Omental fat pad (tissue), 4 donors: ENCODE results near the gene JMJD1C. TPM values are rescaled to one million over a fixed set of nuclear protein-coding genes. Genes with fewer than 3 reads are reported as not detected.
A peak's percentile ranks its signal among the peaks of the same experiment; 100 is the strongest.

Source experiments
- ATAC-seq: fragments of 150-250 bp; one replicate; pipeline ENCODE4 v1.9.1; 2016; ENCODE audit warnings: mild to moderate bottlenecking, moderate library complexity; ENCODE audit not compliant: low FRiP score
- DNase-seq: peaks from one replicate; pipeline ENCODE4 v3.0.0-alpha.2; 2019; ENCODE audit warnings: low spot score
- CTCF ChIP-seq, 3 donors: fragments of 450-650 bp; IDR thresholded peaks; one replicate each; pipeline ENCODE4 v1.5.1; 2016 to 2017; ENCODE audit warnings: antibody characterized with exemption in 3 of 3, mild to moderate bottlenecking in 3 of 3, moderate library complexity in 2 of 3
- total RNA-seq, 4 donors: library from RNA; depleted of rRNA; stranded (reverse); fragments of >200 nt; gene quantifications; one replicate each; pipeline ENCODE4 v1.1.0, GENCODE V29; 2016

The JMJD1C gene
- total RNA-seq, 4 donors from 2014 or later, result 99.8 to 179 (median 149) TPM

- TF ChIP-seq CTCF (IDR thresholded peaks at IDR 0.05), result no peak
These were observed 238.4 kb downstream of the JMJD1C start for GRCh38 chr10:63227207-63227895.

GRCh38 chr10:63224241-63224640, 241.5 kb downstream of the JMJD1C start:
- no peak for DNase-seq
- no peak for TF ChIP-seq CTCF (IDR thresholded peaks at IDR 0.05)
- ATAC-seq, result no peak

More at GRCh38 chr10:63227207-63227895, 238.4 kb downstream of the JMJD1C start:
- no peak for ATAC-seq
- no peak for DNase-seq

GRCh38 chr10:63221950-63222349, 243.8 kb downstream of the JMJD1C start:
- DNase-seq (no peak), ATAC-seq (no peak)
- TF ChIP-seq CTCF (IDR thresholded peaks at IDR 0.05), result no peak

DNA sequence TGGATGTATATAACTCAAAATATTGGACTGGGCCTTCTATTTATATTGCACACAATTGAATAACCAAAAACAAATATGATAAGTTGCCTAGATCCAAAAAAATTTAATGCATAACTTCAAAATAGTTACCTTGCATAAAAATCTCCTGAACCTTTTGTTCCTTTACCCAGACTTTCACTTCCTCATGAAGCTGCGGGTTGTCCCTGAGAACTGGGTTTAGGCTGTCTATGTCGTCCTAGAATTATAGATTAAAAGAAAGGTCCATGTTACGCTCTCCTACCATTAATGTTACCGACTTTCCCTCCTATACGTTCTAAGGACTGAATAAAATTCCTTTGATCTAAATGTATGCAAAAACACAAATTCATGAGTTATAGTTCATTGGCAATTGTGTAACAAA, 246.0 kb downstream of the JMJD1C start:
- ATAC-seq, result no peak
- DNase-seq, result no peak
- TF ChIP-seq CTCF (IDR thresholded peaks at IDR 0.05), result no peak

GRCh38 chr10:63217120-63217605, 248.6 kb downstream of the JMJD1C start:
- DNase-seq, result no peak
- ATAC-seq, result peak; percentile 59
- TF ChIP-seq CTCF (IDR thresholded peaks at IDR 0.05), result no peak

DNA sequence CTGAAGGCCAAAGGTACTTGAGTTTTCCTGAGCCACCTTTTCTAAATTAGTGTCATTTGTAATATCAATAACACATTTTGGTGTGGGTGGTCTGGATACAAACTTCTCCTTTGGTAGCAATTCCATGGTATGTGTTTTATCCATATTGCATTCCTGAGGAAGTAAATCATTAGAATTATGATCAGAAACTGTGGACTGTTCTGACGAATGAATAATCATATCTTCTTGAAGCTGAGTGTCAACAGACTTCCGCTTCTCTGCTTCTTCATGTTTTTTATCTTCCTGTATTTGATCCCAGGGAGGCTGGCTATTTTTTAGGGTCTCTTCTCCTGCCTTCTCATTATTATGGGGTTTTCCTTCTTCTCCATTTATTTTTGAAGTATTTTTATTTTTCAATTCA, 251.2 kb downstream of the JMJD1C start:
- no peak for TF ChIP-seq CTCF (IDR thresholded peaks at IDR 0.05)
- no peak for ATAC-seq
- DNase-seq, result no peak

- no peak for TF ChIP-seq CTCF (IDR thresholded peaks at IDR 0.05)
- DNase-seq, result no peak
- ATAC-seq, result no peak
These were observed 252.3 kb downstream of the JMJD1C start for GRCh38 chr10:63213489-63213888.
